IPS-11a (cell line): ENCODE results near the gene ZBTB16.

ENCODE experiments used
- H3K4me3 ChIP-seq: one replicate; pipeline ENCODE4 v1.5.1; 2013; ENCODE audit warnings: low read depth, low read length, control low read depth

Gene ZBTB16

DNA sequence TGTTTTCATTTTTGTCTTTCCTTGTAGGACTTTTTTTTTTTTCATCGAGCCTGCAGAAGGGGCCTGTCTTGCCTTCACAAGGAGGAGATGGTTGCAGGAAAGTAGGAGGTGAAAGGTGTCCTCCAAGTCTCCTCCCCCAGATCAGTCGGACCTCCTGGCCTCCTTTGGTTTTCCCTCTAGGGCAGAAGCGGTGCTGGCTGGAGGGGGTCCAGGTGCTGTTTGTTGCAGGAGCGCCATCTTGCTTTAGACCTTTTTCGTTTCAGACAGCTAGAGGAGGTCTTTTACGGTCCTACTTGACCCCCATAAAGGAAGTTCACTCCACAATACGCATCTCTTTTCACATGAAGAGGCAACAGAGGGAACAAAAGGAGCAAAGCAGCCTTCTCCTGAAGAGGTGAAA lies 66.0 kb downstream of the ZBTB16 start:
- no peak overlapping the region for H3K4me3 ChIP-seq

- H3K4me3 ChIP-seq = no peak overlapping the region
Measured at GRCh38 chr11:114125959-114126358, 66.4 kb downstream of the ZBTB16 start.

GRCh38 chr11:114128399-114128798 lies 68.9 kb downstream of the ZBTB16 start:
- no peak overlapping the region for H3K4me3 ChIP-seq

DNA sequence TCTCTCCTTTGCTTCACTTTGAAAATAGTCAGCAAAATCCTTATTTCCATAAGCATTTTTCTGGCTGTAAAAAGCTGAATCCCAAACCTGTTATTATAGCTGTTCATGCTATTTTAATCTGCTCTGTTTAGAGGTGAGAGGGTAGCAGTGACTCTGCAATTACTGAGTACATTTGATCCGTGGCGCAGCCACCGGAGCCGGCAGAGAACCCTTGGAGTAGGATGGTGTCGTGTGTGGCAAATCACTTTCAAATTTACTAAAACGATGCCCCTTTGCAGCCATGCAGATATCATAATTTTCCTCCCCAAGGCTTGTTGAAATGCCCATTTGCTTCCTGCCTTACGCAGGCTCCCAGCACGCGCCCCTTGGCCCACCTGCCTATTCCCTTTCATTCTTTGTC lies 69.6 kb downstream of the ZBTB16 start:
- no peak overlapping the region for H3K4me3 ChIP-seq

DNA sequence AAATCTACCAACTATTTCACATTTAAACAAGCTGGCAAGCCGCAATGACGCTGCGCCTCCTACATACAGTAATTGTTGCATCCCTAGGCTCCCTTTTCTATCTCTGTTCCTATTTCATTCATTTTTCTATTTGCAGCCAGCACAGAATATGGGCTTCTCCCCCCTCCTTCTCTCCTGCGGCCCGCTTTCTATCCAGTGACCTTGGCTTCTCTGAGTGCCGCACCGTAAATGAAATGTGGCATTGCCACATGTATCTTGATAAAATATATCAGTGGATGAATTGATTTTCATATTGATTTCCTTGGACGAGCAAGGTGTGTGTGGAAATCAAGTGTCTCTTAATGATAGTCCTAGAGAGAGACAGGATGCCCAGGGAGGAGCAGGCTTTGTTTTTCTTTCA lies 70.2 kb downstream of the ZBTB16 start:
- H3K4me3 ChIP-seq = no peak overlapping the region

DNA sequence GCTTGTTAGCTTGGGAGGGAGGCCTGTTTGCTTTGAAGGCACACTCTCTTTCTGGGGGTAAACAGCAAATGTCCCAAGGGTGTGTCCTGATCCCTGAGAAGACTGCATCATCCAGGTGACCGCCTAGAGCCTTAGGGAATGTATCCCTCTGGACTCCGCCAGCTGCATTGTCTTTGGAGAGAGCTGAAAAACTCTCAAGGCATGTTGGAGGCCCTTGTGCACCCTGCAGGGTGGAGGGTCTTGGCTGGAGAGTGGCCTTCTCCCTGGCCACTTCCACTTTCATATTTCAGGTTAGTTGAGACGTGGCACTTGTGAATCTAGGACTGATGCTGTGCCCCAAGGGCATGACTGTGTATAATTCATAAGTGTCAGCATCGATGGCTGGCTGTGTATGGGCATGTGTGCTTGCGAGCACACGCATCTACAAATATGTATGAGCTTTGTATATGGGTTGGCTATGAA lies 70.6 kb downstream of the ZBTB16 start:
- H3K4me3 ChIP-seq = no peak overlapping the region

DNA sequence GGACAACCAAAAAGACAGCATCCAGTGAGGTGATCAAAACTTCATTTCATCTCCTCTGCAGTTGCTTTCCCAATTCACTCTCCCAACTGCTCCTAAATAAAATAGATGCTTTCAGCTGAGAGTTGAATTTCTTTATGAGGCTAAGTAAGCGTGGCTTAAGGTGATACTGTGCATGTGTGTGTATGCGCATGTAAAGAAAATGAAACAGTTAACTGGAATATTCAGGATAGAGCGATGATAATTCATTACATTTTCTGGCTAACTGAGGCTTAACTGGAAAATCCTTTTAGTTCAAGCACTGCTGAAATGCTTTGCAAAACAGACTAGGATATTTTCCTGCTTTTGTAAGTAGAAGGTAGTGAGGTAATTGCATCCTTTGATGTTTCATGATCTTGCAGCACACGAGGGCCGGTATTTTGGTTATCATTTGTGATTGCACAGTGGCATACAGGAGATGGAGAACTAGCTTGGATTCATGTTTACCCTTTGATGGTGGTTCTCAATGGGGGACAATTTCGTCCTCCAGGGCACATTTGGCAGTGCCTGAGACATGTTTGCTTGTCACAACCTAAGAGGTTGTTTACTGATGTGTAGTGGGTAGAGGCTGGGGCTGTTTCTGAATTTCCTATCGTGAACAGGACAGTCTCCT lies 71.2 kb downstream of the ZBTB16 start:
- H3K4me3 ChIP-seq = no peak overlapping the region

DNA sequence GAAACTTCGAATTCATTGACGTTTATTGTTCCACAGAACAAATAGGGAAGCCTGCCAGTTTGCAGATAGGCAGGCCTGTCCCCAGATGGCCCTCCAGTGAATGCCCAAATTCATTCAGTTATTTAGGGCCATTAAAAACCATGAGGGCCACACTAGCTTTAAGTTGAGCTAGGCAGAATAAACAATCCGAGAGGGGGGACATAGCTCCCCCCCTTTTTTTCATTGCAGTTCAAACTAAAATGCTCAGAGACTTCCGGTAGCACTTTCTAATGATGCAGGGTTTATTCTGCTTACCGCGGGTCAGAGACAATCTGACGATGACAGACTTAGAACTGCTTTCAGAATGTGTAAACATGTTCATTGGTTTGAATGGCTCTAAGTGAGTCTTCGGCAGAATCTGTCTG lies 72.0 kb downstream of the ZBTB16 start:
- H3K4me3 ChIP-seq = no peak overlapping the region

GRCh38 chr11:114132417-114132816 lies 72.9 kb downstream of the ZBTB16 start:
- no peak overlapping the region for H3K4me3 ChIP-seq

GRCh38 chr11:114132944-114133394 lies 73.5 kb downstream of the ZBTB16 start:
- no peak overlapping the region for H3K4me3 ChIP-seq

DNA sequence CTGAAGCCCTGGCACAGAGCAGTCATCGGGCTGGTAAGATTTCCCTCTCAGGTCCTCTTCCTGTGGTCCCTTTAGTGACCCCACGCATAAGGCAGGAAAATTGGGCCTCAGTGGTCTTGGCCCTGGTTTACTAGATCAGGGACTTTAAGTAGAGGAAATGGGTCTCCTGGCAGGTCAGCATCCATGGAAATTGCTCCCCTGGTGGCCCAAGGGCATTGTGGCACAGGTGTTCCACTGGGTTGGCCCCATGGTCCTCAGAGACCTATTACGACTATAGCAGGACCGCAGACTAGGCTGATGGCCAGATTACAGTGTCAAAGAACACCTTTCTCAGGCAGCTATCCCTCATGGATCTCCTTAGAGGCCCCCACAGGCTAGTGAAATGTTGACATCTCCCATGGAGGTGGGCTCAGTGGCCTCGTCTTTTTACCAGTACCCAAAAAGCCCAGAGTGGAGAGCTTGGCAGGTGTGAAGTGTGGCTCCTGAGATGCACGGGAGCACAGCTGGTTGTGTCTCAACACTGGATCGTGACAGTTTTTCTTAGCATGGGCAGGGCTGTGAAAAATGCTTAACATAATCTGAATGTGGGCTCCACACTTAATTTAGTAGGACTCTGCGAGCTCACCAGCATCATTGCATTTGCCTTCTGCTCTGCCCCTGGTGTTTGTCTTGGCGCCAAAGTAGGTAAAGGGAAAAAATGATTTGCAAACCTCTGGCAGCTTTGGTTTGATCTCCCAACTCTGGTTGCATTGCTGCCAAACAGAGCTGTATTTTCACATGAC lies 74.2 kb downstream of the ZBTB16 start:
- H3K4me3 ChIP-seq = no peak overlapping the region

- no peak overlapping the region for H3K4me3 ChIP-seq
Measured at GRCh38 chr11:114134870-114135269, 75.4 kb downstream of the ZBTB16 start.

- no peak overlapping the region for H3K4me3 ChIP-seq
Measured at GRCh38 chr11:114135737-114136151, 76.2 kb downstream of the ZBTB16 start.

- no peak overlapping the region for H3K4me3 ChIP-seq
Measured at GRCh38 chr11:114136686-114137640, 77.5 kb downstream of the ZBTB16 start.

DNA sequence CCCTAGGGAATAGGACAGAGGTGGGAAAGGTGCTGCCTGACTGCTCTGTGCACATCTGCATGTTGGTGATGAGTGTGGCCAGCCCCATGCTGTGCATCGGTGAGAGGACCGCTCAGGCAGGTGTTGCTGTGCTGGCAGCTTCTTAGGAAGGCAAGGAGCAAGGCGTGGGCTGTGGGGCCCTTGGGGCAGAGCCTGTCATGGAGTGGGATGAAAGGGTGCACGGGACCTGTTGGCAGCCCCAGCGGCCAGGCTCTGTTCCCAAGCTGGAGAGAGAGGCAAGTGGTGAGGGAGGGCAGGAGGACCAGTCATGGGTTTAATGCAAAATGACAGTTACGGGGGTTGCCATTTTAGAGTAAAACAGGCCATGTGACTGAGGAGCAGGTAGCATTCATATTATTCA lies 78.3 kb downstream of the ZBTB16 start:
- H3K4me3 ChIP-seq = no peak overlapping the region

- no peak overlapping the region for H3K4me3 ChIP-seq
Measured at GRCh38 chr11:114138411-114138810, 78.9 kb downstream of the ZBTB16 start.

- H3K4me3 ChIP-seq = no peak overlapping the region
Measured at GRCh38 chr11:114140826-114141225, 81.3 kb downstream of the ZBTB16 start.

GRCh38 chr11:114141863-114142580 lies 82.5 kb downstream of the ZBTB16 start:
- no peak overlapping the region for H3K4me3 ChIP-seq

- H3K4me3 ChIP-seq = no peak overlapping the region
Measured at GRCh38 chr11:114142707-114143106, 83.2 kb downstream of the ZBTB16 start.

DNA sequence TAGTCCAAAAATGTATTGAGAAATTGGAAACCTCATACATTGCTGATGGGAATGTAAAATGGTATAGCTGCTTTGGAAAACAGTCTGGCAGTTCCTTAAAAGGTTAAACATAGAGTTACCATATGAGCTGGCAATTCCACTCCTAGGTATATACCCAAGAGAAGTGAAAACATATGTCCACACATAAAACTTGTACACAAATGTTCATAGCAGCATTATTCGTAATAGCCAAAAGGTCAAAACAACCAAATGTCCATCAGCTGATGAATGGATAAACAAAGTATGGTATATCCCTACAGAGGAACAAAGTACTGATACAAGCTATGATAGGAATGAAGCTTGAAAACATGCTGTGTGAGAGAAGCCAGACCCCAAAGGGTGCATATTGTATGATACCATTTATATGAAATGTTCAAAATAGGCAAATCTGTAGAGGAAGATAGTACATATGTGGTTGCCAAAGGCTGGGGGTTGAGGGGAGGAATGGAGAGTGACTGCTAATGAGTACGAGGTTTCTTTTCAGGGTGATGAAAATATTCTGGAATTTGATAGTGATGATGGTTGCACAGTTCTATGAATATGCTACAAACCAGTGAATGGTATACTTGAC lies 85.8 kb downstream of the ZBTB16 start:
- H3K4me3 ChIP-seq = no peak overlapping the region
